Adipocyte (in vitro differentiated cells): ENCODE measurements around the gene THBS4.

Source experiments
- DNase-seq: peaks from one replicate; pipeline ENCODE4 v3.0.0-alpha.2; 2015; ENCODE audit warnings: low read depth
- H3K27me3 ChIP-seq: replicated peaks from 2 replicates; pipeline ENCODE4 v1.7.0; 2013; ENCODE audit warnings: mild to moderate bottlenecking, low read length, moderate library complexity; ENCODE audit not compliant: control insufficient read depth, insufficient read depth
- H3K36me3 ChIP-seq: 2 replicates; pipeline ENCODE4 v1.7.0; 2013; ENCODE audit warnings: low read length, mild to moderate bottlenecking, moderate library complexity; ENCODE audit not compliant: control insufficient read depth, insufficient read depth, severe bottlenecking
- H3K4me1 ChIP-seq: 2 replicates; pipeline ENCODE4 v1.7.0; 2013; ENCODE audit warnings: mild to moderate bottlenecking, low read length, moderate library complexity; ENCODE audit not compliant: control insufficient read depth, insufficient read depth
- H3K4me3 ChIP-seq: 2 replicates; pipeline ENCODE4 v1.7.0; 2013; ENCODE audit warnings: mild to moderate bottlenecking, low read length, moderate library complexity
- H3K9ac ChIP-seq: 2 replicates; pipeline ENCODE4 v1.7.0; 2013; ENCODE audit warnings: mild to moderate bottlenecking, low read length, moderate library complexity
- H3K9me3 ChIP-seq: 2 replicates; pipeline ENCODE4 v1.7.0; 2013; ENCODE audit warnings: mild to moderate bottlenecking, low read length, moderate library complexity; ENCODE audit not compliant: control insufficient read depth

Gene THBS4

GRCh38 chr5:80034962-80035821 lies at the start of gene THBS4:
THBS4 (plus strand) TSS chr5:80035348; CDS start chr5:80035538, 190 bp downstream.
- peak; percentile 17 for DNase-seq
- Histone ChIP-seq H3K36me3 (no peaks in the 10 kb centered on the region), H3K9ac (no peak within 1 kb of the TSS), H3K27me3 (peaks cover 68% of the 10 kb centered on the region), H3K4me3 (peak within 1 kb of the TSS; percentile 22), H3K9me3 (peaks cover 7% of the 10 kb centered on the region), H3K4me1 (no peaks in the 10 kb centered on the region)

GRCh38 chr5:79986260-79986659 lies 48.9 kb upstream of the THBS4 start:
- no peaks in the 10 kb centered on the region for H3K27me3 ChIP-seq
- H3K4me1 ChIP-seq, result peaks cover 9% of the 10 kb centered on the region
- no peak overlapping the region for H3K4me3 ChIP-seq
- no peaks in the 10 kb centered on the region for H3K9me3 ChIP-seq
- no peak overlapping the region for H3K9ac ChIP-seq
- DNase-seq, result no peak
- H3K36me3 ChIP-seq, result peaks cover 58% of the 10 kb centered on the region

GRCh38 chr5:79990205-79990597 lies 44.9 kb upstream of the THBS4 start:
- Histone ChIP-seq H3K9ac (peak overlapping the region; percentile 89), H3K36me3 (peaks cover 25% of the 10 kb centered on the region), H3K4me3 (peak overlapping the region; percentile 97), H3K9me3 (no peaks in the 10 kb centered on the region), H3K27me3 (no peaks in the 10 kb centered on the region), H3K4me1 (peaks cover 18% of the 10 kb centered on the region)
- peak; percentile 54 for DNase-seq

GRCh38 chr5:79990598-79991507 lies 44.3 kb upstream of the THBS4 start, which contains the start of gene MTX3:
MTX3 (minus strand) TSS chr5:79991262; CDS start chr5:79991238, 24 bp downstream.
- Histone ChIP-seq H3K36me3 (peaks cover 25% of the 10 kb centered on the region), H3K27me3 (no peaks in the 10 kb centered on the region), H3K4me3 (peak within 1 kb of the TSS; percentile 97), H3K9ac (peak within 1 kb of the TSS; percentile 89), H3K9me3 (no peaks in the 10 kb centered on the region), H3K4me1 (peaks cover 18% of the 10 kb centered on the region)
- peak; percentile 94 for DNase-seq

GRCh38 chr5:79992891-79993657 lies 42.1 kb upstream of the THBS4 start:
- no peaks in the 10 kb centered on the region for H3K27me3 ChIP-seq
- no peak overlapping the region for H3K9ac ChIP-seq
- peaks cover 18% of the 10 kb centered on the region for H3K4me1 ChIP-seq
- H3K36me3 ChIP-seq, result peaks cover 7% of the 10 kb centered on the region
- no peak overlapping the region for H3K4me3 ChIP-seq
- DNase-seq, result peak; percentile 36
- H3K9me3 ChIP-seq, result no peaks in the 10 kb centered on the region

GRCh38 chr5:79999722-80000121 lies 35.4 kb upstream of the THBS4 start:
- Histone ChIP-seq H3K27me3 (no peaks in the 10 kb centered on the region), H3K9ac (no peak overlapping the region), H3K36me3 (no peaks in the 10 kb centered on the region), H3K9me3 (no peaks in the 10 kb centered on the region), H3K4me3 (no peak overlapping the region), H3K4me1 (no peaks in the 10 kb centered on the region)
- no peak for DNase-seq

GRCh38 chr5:80002677-80003076 lies 32.5 kb upstream of the THBS4 start:
- H3K27me3 ChIP-seq, result no peaks in the 10 kb centered on the region
- no peak overlapping the region for H3K9ac ChIP-seq
- no peaks in the 10 kb centered on the region for H3K36me3 ChIP-seq
- H3K4me3 ChIP-seq, result no peak overlapping the region
- DNase-seq, result no peak
- no peaks in the 10 kb centered on the region for H3K4me1 ChIP-seq
- no peaks in the 10 kb centered on the region for H3K9me3 ChIP-seq

GRCh38 chr5:80008995-80009765 lies 26.0 kb upstream of the THBS4 start:
- Histone ChIP-seq H3K9ac (no peak overlapping the region), H3K27me3 (no peaks in the 10 kb centered on the region), H3K4me1 (no peaks in the 10 kb centered on the region), H3K9me3 (no peaks in the 10 kb centered on the region), H3K36me3 (no peaks in the 10 kb centered on the region), H3K4me3 (no peak overlapping the region)
- no peak for DNase-seq

- no peaks in the 10 kb centered on the region for H3K36me3 ChIP-seq
- no peak overlapping the region for H3K9ac ChIP-seq
- no peak overlapping the region for H3K4me3 ChIP-seq
- no peak for DNase-seq
- no peaks in the 10 kb centered on the region for H3K4me1 ChIP-seq
- H3K27me3 ChIP-seq, result no peaks in the 10 kb centered on the region
- no peaks in the 10 kb centered on the region for H3K9me3 ChIP-seq
Measured at GRCh38 chr5:80010754-80011392, 24.3 kb upstream of the THBS4 start.

- Histone ChIP-seq H3K27me3 (peaks cover 18% of the 10 kb centered on the region), H3K9me3 (peaks cover 3% of the 10 kb centered on the region), H3K4me3 (no peak overlapping the region), H3K9ac (no peak overlapping the region), H3K36me3 (no peaks in the 10 kb centered on the region), H3K4me1 (no peaks in the 10 kb centered on the region)
- DNase-seq, result no peak
Measured at GRCh38 chr5:80025069-80025468, 10.1 kb upstream of the THBS4 start.
